Endothelial cell of umbilical vein (primary cell): ENCODE data around the gene AP3M1. TPM values are rescaled to one million over a fixed set of nuclear protein-coding genes. Genes with fewer than 3 reads are reported as not detected.

Experiments used
- BruUV-seq: library from RNA; stranded (reverse); fragments of 400-500 nt; replicated peaks from 2 replicates; lab custom pipeline; 2021; lab: Mats Ljungman, UMichigan
- CTCF ChIA-PET: fragments of 300-600, 350-600 bp; sonication (Branson Sonifier 250); formaldehyde crosslinking; loops from one replicate; lab custom pipeline; 2021; ENCODE audit warnings: antibody characterized with exemption, inconsistent platforms; lab: Charles Lee
- POLR2A ChIA-PET: fragments of 300-600, 350-600 bp; sonication (Branson Sonifier 250); formaldehyde crosslinking; loops from one replicate; lab custom pipeline; 2021; ENCODE audit warnings: antibody characterized with exemption, inconsistent platforms; lab: Charles Lee
- DNase-seq: peaks from one replicate; pipeline ENCODE4 v3.0.0-alpha.2; 2011; ENCODE audit warnings: low read depth, low spot score
- FAIRE-seq: peaks from 2 replicates; lab custom pipeline; 2011; peaks lifted over from hg19 to GRCh38; lab: Jason Lieb, UNC
- H2AFZ ChIP-seq: 2 replicates; pipeline ENCODE4 v1.6.0; 2012; ENCODE audit warnings: low read depth, low read length, control low read depth, inconsistent platforms
- H3K27ac ChIP-seq: 2 replicates; pipeline ENCODE4 v1.5.1; 2011; ENCODE audit warnings: low read depth, mild to moderate bottlenecking, control low read depth, low read length, moderate library complexity; ENCODE audit not compliant: insufficient read depth
- H3K27me3 ChIP-seq, 2 experiments: 2 replicates each; pipeline versions ENCODE4 v1.6.0 to v1.6.1; 2011; ENCODE audit warnings: low read length in 2 of 2, mixed read lengths in 1 of 2; ENCODE audit not compliant: control insufficient read depth in 2 of 2, insufficient read depth in 2 of 2
- H3K36me3 ChIP-seq, 2 experiments: 2 replicates in 1 of 2; 3 replicates in 1 of 2; pipeline ENCODE4 v1.5.1; 2011; ENCODE audit warnings: low read length in 2 of 2, mild to moderate bottlenecking in 1 of 2, moderate library complexity in 1 of 2; ENCODE audit not compliant: control insufficient read depth in 2 of 2, insufficient read depth in 2 of 2; ENCODE audit errors: extremely low read depth in 1 of 2
- H3K4me1 ChIP-seq: 3 replicates; pipeline ENCODE4 v1.5.1; 2011; ENCODE audit warnings: mild to moderate bottlenecking, low read length; ENCODE audit not compliant: control insufficient read depth, insufficient read depth; ENCODE audit errors: extremely low read depth
- H3K4me2 ChIP-seq: 2 replicates; pipeline ENCODE4 v1.6.1; 2011; ENCODE audit warnings: low read length, control low read depth, mixed read lengths; ENCODE audit not compliant: insufficient read depth
- H3K4me3 ChIP-seq, 3 experiments: fragments of 200-600 bp in 1 of 3; sonication (generic), shearing (Covaris generic) in 1 of 3; replicated peaks in 1 of 3; 2 replicates each; pipeline ENCODE4 v1.5.1; 2011 to 2016; ENCODE audit warnings: control low read depth in 3 of 3, low read length in 3 of 3, mild to moderate bottlenecking in 2 of 3, inconsistent platforms in 1 of 3, low read depth in 1 of 3, moderate library complexity in 1 of 3; ENCODE audit not compliant: insufficient read depth in 1 of 3
- H3K79me2 ChIP-seq: 2 replicates; pipeline ENCODE4 v1.6.0; 2012; ENCODE audit warnings: low read length, inconsistent platforms; ENCODE audit not compliant: control insufficient read depth, insufficient read depth
- H3K9ac ChIP-seq: replicated peaks from 2 replicates; pipeline ENCODE3; 2011; ENCODE audit warnings: low read length, control low read depth; ENCODE audit not compliant: insufficient read depth; ENCODE audit errors: extremely low read depth
- H3K9me1 ChIP-seq: replicated peaks from 3 replicates; pipeline ENCODE4 v1.6.0; 2011; ENCODE audit warnings: mild to moderate bottlenecking, low read length; ENCODE audit not compliant: control insufficient read depth, insufficient read depth; ENCODE audit errors: extremely low read depth
- H3K9me3 ChIP-seq: replicated peaks from 2 replicates; pipeline ENCODE4 v1.5.1; 2012; ENCODE audit warnings: low read length, inconsistent platforms; ENCODE audit not compliant: control insufficient read depth, insufficient read depth
- H4K20me1 ChIP-seq: replicated peaks from 2 replicates; pipeline ENCODE3; 2011; ENCODE audit warnings: mild to moderate bottlenecking, low read length; ENCODE audit not compliant: control insufficient read depth, insufficient read depth; ENCODE audit errors: extremely low read depth
- CTCF ChIP-seq, 2 donors: IDR thresholded peaks; 1 replicate in 1 of 2; 2 replicates in 1 of 2; pipeline ENCODE4 v1.5.1; 2011; ENCODE audit warnings: low read length in 2 of 2, mild to moderate bottlenecking in 2 of 2, moderate library complexity in 2 of 2, control low read depth in 1 of 2, inconsistent platforms in 1 of 2, low read depth in 1 of 2; ENCODE audit not compliant: insufficient read depth in 1 of 2; ENCODE audit errors: extremely low read depth in 1 of 2
- EZH2 ChIP-seq: IDR thresholded peaks from 2 replicates; pipeline ENCODE4 v1.6.1; 2012; ENCODE audit warnings: borderline replicate concordance, low read depth, mild to moderate bottlenecking, moderate library complexity, low read length, inconsistent platforms; ENCODE audit not compliant: severe bottlenecking
- FOS ChIP-seq: IDR thresholded peaks from 2 replicates; pipeline ENCODE4 v1.6.1; 2011; ENCODE audit warnings: mild to moderate bottlenecking, low read length, moderate library complexity, borderline replicate concordance; ENCODE audit not compliant: insufficient read depth
- GATA2 ChIP-seq: IDR thresholded peaks from 2 replicates; pipeline ENCODE4 v1.7.0; 2011; ENCODE audit warnings: low read depth, mild to moderate bottlenecking, moderate library complexity, mixed read lengths, low read length; ENCODE audit not compliant: insufficient read length, insufficient read depth
- JUN ChIP-seq: IDR thresholded peaks from 2 replicates; pipeline ENCODE4 v1.6.1; 2011; ENCODE audit warnings: borderline replicate concordance, low read depth; ENCODE audit not compliant: insufficient read length, insufficient read depth
- MAX ChIP-seq: IDR thresholded peaks from 2 replicates; pipeline ENCODE4 v1.6.1; 2011; ENCODE audit not compliant: insufficient read depth, insufficient read length
- MYC ChIP-seq: IDR thresholded peaks from one replicate; pipeline ENCODE4 v1.6.1; 2011; ENCODE audit warnings: mild to moderate bottlenecking, low read depth, low read length
- POLR2A ChIP-seq: IDR thresholded peaks from 2 replicates; pipeline ENCODE4 v1.6.1; 2012; ENCODE audit warnings: low read depth, mild to moderate bottlenecking, control low read depth, low read length
- POLR2AphosphoS5 ChIP-seq: IDR thresholded peaks from 2 replicates; pipeline ENCODE4 v1.6.1; 2012; ENCODE audit warnings: low read depth, mild to moderate bottlenecking, control low read depth, low read length, moderate library complexity; ENCODE audit not compliant: insufficient read depth
- dilution Hi-C: fragments of 300-500 bp; cut with MboI; formaldehyde crosslinking; loops from one replicate; pipeline ENCODE4 v1.15.0; 2019; ENCODE audit warnings: low sequenced_read_pairs; ENCODE audit not compliant: extremely low pct_ligation_motif_present
- intact Hi-C: fragments of 100-400 bp; cut with micrococcal nuclease; formaldehyde crosslinking; loops from one replicate; pipeline ENCODE4 v1.10.0; 2022
- polyA plus RNA-seq, 4 experiments: library from polyadenylated mRNA; depleted of rRNA in 3 of 4; stranded (reverse) in 3 of 4; unstranded in 1 of 4; fragments of >200 nt; gene quantifications; 2 replicates each; pipeline versions ENCODE4 v1.2.1 to v1.2.3, GENCODE V29; 2011 to 2012; ENCODE audit warnings: missing spikeins in 1 of 4
- total RNA-seq: library from RNA; stranded (reverse); gene quantifications from 2 replicates; pipeline ENCODE4 v1.2.3, GENCODE V29; 2021

AP3M1 gene
- total and polyA plus RNA-seq, 2 donors (not counting 3 experiments of a cell fraction or from before 2014, with no cell fraction given), result 34.0 to 58.8 TPM

- POLR2A ChIA-PET, result no interaction called here
- CTCF ChIA-PET, result no interaction called here
- H3K4me2 ChIP-seq, result no peak overlapping the region
- H3K9ac ChIP-seq, result no peak overlapping the region
- FAIRE-seq (no peak), DNase-seq (no peak)
- H3K27me3 ChIP-seq, result no peaks in the 10 kb centered on the region
- dilution Hi-C loops, result no loop called here
- intact Hi-C loops, result loop anchor here (2.0 kb wide), 1 partner anchor 240 kb away; no protein-coding TSS in a partner anchor
- H2AFZ ChIP-seq, result no peak overlapping the region
- H3K36me3 ChIP-seq, result peaks cover 15 to 30% of the 10 kb centered on the region in 2 experiments
- H3K9me3 ChIP-seq, result no peaks in the 10 kb centered on the region
- TF ChIP-seq MYC (no peak), CTCF (IDR thresholded peaks at IDR 0.05; ENCODE audit: extremely low read depth in 1 of 2, insufficient read depth in 1 of 2, low read depth in 1 of 2, low read length in 2 of 2) (no peak), MAX (no peak), POLR2A (no peak), POLR2AphosphoS5 (no peak), GATA2 (no peak), EZH2 (no peak), FOS (no peak), JUN (no peak)
- H4K20me1 ChIP-seq, result peaks cover 2% of the 10 kb centered on the region
- no peak overlapping the region for H3K27ac ChIP-seq
- H3K9me1 ChIP-seq, result no peaks in the 10 kb centered on the region
- H3K4me3 ChIP-seq, result no peak overlapping the region
- no peaks in the 10 kb centered on the region for H3K4me1 ChIP-seq
- peaks cover 4% of the 10 kb centered on the region for H3K79me2 ChIP-seq
- BruUV-seq, result no TSS peak
Measured at GRCh38 chr10:74088722-74089121, 61.9 kb downstream of the AP3M1 start.
